Measurements from ENCODE around the gene RPS17.
"Not testable (repeated sequence)": the region's sequence is repeated elsewhere in the genome, so short reads cannot be mapped to it uniquely, and the experiment has no call there.

Gene RPS17

DNA sequence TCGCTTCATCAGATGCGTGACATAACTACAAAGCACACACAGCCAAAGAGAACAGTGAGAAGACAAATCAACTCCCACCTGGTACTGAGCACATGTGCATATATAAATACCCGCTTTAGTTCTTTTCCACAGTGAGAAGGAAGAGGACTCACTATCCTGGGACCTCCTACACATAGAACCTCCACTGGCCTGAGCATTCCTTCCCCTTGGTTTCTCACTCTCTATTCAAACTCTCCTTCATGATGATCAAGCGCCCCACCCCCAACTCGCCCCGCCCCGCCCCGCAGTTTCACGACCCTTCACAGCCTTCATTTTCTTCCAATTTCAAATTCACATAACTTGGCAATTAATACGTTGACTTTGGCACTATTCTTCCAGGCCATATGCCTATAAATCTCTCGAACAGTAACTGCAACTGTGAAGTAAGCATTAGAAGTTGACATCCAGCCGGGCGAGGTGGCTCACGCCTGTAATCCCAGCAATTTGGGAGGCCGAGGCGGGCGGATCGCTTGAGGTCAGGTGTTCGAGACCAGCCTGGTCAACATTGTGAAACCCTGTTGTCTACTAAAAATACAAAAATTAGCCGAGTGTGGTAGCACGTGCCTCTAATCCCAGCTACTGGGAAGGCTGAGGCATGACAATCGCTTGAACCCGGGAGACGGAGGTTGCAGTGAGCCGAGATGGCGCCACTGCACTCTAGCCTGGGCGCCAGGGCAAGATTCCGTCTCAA is 1.1 kb downstream of the RPS17 start:
- DNase-seq: no peak
- TF ChIP-seq GATA1 (IDR thresholded peaks at IDR 0.05; ENCODE audit: low read depth, low read length) (no peak), POLR2A (IDR thresholded peaks at IDR 0.05; ENCODE audit: low read length) (no peak)

- TF ChIP-seq GATA1 (IDR thresholded peaks at IDR 0.05; ENCODE audit: low read depth, low read length) (no peak), POLR2A (IDR thresholded peaks at IDR 0.05; ENCODE audit: low read length) (no peak)
- DNase-seq: no peak
Observed at GRCh38 chr15:82537351-82537908, 2.8 kb downstream of the RPS17 start.

DNA sequence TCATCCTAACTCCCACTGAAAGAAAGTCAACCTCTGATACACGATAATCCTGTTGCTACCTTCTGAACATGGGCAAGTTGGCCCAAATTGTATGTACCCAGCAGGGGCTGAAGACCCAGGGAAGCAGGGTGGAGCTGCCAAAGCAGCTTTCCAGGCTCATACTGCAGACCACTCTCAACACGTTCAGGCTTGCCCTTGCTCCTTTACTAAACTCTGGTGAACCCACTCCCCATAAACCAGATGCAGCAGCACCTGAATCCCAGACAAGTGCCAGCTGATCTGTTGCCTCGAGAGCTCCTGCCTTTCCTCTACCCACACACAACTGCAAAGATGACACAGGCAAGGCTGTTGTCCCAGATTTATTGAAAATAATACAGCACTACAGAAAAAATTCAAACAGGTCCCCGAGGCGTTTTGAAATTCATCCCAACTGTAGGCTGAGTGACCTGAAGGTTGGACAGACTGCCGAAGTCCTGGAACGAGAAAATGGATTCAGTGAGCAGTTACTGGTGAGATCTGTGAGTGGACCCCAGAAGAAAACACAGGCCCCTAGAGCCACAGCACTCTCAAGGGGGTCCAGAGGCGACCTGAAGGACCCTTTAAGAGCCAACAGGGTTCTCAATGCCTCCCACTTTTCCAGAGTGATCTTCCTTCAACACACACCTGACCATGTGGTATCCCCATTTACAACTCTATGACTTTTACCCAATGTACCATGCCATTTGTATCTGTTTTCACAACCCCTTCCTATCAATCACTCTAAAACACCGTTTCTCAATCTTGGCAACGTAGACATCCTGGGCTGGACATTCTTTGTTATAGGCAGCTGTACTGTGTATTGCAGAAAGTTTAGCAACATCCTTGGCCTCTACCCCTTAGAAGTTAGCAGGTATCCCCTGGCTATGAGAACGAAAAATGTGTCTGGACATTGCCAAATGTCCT is 3.6 kb downstream of the RPS17 start:
- DNase-seq: no peak
- TF ChIP-seq GATA1 (IDR thresholded peaks at IDR 0.05; ENCODE audit: low read depth, low read length): no peak
- no peak for TF ChIP-seq POLR2A (IDR thresholded peaks at IDR 0.05; ENCODE audit: low read length)

DNA sequence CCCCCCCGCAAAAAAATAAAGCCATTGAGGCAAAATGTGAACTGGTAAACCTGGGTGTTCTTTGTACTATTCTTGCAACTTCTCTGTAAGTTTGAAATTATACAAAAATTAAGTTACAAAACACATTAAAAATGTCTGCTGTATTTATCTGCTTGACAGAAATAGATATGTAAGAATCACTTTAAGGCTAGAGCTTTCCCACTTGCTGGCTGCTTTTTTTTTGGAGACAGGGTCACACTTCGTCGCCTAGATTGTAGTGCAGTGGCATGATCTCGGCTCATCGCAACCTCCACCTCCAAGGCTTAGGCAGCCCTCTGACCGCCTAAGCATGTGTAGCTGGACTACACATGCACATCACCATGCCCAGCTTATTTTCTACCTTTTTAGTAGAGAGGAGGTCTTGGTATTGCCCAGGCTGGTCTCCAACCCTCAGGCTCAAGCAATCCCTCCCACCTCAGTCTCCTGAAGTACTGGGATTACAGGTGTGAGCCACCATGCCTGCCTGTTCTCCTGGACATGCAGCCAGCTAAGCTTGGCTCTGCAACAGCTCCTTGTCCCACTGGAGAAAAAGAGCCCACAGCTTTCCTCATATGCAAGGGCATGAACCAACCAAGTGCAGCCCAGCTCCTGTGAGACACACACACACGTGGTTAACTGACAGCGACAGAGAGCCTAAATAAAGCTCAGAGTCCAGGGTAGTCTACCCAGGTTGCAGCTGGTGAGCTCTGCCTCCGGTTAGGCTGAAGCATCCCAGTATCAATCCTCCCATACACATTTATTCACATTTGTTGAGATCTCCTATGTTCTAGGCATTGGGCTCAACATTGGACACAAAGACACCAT is 4.5 kb downstream of the RPS17 start:
- DNase-seq: no peak
- TF ChIP-seq GATA1 (IDR thresholded peaks at IDR 0.05; ENCODE audit: low read depth, low read length) (no peak), POLR2A (IDR thresholded peaks at IDR 0.05; ENCODE audit: low read length) (peak; percentile 56)

DNA sequence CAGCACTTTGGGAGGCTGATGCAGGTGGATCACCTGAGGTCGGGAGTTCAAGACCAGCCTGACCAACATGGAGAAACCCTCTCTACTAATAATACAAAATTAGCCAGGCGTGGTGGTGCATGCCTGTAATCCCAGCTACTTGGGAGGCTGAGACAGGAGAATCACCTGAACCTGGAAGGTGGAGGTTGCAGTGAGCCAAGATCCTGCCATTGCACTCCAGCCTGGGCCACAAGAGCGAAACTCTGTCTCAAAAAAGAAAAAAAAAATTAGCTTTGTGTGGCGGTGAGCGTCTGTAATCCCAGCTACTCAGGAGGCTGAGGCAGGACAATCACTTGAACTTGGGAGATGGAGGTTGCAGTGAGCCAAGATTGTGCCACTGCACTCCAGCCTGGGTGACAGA is 5.1 kb downstream of the RPS17 start:
- DNase-seq: not testable (repeated sequence)

GRCh38 chr15:82534457-82534861 is 5.8 kb downstream of the RPS17 start:
- not testable (repeated sequence) for DNase-seq

DNA sequence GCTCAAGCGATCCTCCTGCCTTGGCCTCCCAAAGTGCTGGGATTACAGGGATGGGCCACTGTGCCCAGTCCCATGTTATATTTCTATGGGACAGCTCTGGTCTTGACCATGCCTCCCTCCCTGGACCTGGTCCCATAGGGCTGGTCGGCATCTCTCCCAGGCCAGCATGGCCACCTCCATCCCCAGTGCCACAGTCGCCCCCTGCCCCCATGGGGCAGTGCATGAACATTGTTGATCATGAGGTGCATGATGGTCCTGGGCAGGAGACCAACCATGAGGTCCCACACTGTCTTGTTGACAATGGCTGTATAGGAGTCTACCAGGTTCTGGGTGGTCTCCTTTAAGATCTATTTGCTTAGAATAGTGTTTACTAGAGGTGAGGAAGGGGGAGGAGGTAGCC is 6.5 kb downstream of the RPS17 start:
- TF ChIP-seq GATA1 (IDR thresholded peaks at IDR 0.05; ENCODE audit: low read depth, low read length): no peak
- no peak for TF ChIP-seq POLR2A (IDR thresholded peaks at IDR 0.05; ENCODE audit: low read length)
- no peak for DNase-seq

- DNase-seq: no peak
- TF ChIP-seq POLR2A (IDR thresholded peaks at IDR 0.05; ENCODE audit: low read length) (no peak), GATA1 (IDR thresholded peaks at IDR 0.05; ENCODE audit: low read depth, low read length) (no peak)
Observed at GRCh38 chr15:82532991-82533481, 7.2 kb downstream of the RPS17 start.

DNA sequence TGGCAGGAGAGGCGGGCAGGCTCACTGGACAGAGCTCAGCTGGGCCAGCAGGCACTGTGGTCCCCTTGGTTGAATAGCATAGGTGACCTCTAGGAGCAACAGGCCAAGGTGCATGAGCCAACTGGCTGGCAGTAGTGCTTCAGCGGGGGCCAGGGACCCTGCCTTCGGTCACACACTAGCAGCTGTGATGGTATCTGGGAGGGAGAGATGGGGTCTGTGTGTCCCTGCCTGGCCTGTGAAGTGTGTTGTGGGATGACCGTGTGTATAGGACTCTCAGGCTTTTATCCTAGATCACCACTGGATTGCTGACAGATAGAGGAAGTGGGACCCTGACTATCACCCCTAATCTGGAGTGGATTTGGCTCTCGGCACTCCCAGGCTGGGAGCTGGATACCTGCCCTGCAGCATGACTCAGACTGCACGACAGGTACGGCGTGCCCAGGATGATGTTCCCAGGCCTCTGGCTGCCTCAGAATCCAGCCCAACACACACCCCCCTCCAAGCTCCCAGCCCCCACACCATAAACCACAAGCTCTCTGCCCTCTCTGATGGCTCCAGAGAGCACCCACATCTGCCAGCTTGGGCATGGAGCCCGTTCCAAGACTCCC is 7.8 kb downstream of the RPS17 start:
- TF ChIP-seq POLR2A (IDR thresholded peaks at IDR 0.05; ENCODE audit: low read length): no peak
- no peak for TF ChIP-seq GATA1 (IDR thresholded peaks at IDR 0.05; ENCODE audit: low read depth, low read length)
- DNase-seq: no peak

- no peak for DNase-seq
- TF ChIP-seq POLR2A (IDR thresholded peaks at IDR 0.05; ENCODE audit: low read length) (no peak), GATA1 (IDR thresholded peaks at IDR 0.05; ENCODE audit: low read depth, low read length) (no peak)
Observed at GRCh38 chr15:82531496-82532382, 8.5 kb downstream of the RPS17 start.

DNA sequence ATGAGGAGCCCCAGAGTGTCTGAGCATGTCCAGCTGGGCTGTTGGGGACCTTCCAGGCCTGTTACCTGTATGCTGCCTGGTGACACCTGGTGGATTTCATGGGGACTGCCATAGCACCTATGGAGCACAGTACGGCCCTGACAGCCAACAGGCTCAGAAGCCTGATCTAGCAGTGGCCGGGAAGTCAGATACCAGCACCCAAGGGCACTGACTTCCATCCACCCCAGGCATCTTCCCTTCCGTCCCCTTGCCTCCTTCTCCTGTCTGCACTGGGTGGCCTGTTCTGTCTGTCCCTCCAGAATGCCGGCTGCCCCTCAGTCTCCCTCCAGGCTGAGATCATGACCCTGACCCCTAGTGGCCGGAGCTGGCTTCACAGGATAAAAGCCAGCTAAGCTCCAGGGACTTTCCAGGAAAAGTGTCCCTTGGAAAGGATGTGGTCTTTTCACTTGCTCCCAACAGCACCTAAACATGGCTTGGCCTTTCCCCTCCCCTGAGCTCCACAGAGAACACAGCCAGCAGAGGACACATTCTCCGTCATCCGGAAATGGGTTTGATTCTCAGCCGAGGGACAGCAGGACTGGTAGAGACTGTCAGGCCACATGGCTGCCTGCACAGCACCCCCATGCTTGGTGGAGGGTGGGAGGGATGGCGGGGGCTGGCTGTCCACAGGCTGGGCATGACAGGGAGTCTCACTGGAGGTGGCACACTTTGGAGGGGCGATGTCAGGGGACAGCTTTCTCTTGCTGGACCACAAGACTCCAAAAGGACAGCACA is 9.5 kb downstream of the RPS17 start:
- no peak for DNase-seq
- TF ChIP-seq GATA1 (IDR thresholded peaks at IDR 0.05; ENCODE audit: low read depth, low read length) (no peak), POLR2A (IDR thresholded peaks at IDR 0.05; ENCODE audit: low read length) (no peak)

DNA sequence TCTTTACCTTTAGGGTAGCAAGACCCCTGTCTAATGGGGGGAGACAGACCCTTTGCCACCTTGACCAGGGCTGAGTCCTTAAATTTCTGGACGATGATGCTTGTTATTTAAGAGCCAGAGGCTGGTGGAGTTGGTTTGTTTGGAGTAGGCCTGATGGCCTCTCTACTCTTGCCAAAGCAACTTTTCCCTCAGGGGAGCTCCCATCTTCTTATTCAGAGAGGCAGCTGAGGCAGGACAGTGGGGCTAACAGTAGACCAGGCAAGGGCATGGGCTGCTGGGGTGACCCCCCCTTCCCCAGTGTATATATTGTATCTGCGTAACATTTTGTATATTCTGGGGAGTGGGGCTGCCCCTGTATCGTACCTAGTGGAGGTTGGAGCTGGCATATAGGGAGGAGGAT is 10.3 kb downstream of the RPS17 start:
- DNase-seq: no peak
- TF ChIP-seq POLR2A (IDR thresholded peaks at IDR 0.05; ENCODE audit: low read length): no peak
- TF ChIP-seq GATA1 (IDR thresholded peaks at IDR 0.05; ENCODE audit: low read depth, low read length): no peak

DNA sequence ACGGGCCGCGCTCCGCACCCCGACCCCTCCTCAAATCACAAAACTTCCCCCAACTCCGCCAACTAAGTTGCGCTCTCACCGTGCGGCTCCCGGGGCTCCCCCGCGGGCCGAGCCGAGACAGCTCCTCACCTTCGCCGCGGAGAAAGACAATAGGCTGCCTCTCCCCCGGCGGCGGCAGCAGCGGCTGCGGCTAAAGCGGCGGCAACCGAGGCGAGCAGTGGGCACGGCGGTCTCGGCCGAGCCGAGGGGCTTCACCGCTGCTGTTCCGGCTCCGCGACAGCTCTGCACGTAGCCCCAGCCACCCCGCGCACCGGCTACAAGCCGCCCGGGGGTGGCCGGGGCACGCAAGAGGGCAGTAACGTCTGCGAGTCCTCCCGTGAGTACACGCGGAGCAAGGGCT is 26.7 kb downstream of the RPS17 start:
- not testable (repeated sequence) for DNase-seq

DNA sequence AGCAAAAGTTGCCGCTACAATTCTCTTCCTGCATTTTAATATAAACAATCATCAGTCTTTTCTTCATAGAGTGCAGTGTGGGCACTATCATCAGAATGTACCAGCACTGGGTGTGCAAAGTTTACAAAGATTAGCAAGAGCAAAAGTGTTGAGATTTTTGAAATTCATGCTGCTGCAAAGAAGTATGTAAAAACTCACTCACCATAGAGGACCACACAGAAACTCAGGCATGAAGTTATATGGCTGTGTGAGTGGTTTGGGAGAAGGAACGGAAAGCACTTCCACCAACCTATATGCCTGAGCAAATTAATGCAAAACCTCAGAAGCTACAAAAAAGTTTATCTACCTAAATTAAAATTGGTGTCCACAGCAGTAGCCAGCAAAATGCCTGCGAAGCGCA is 32.6 kb downstream of the RPS17 start:
- not testable (repeated sequence) for DNase-seq

- DNase-seq: not testable (repeated sequence)
Observed at GRCh38 chr15:82507087-82507486, 33.2 kb downstream of the RPS17 start.

- not testable (repeated sequence) for DNase-seq
Observed at GRCh38 chr15:82505842-82506241, 34.4 kb downstream of the RPS17 start.

- not testable (repeated sequence) for DNase-seq
Observed at GRCh38 chr15:82504074-82504473, 36.2 kb downstream of the RPS17 start.

Measured in erythroblast (primary cell).